Smooth muscle cell (in vitro differentiated cells): ENCODE data around the gene MAP4K3. TPM values are rescaled to one million over a fixed set of nuclear protein-coding genes. Genes with fewer than 3 reads are reported as not detected.
A peak's percentile ranks its signal among the peaks of the same experiment; 100 is the strongest.

Experiments used
- DNase-seq: peaks from one replicate; lab custom pipeline; 2025; ENCODE audit not compliant: unreplicated experiment; lab: John Stamatoyannopoulos, UW
- H2AFZ ChIP-seq: fragments of 200-600 bp; sonication (generic); 2 replicates; pipeline ENCODE4 v1.6.0; 2016; ENCODE audit warnings: antibody characterized with exemption, low read depth, mild to moderate bottlenecking
- H3F3A ChIP-seq: fragments of 200-600 bp; sonication (generic); 2 replicates; pipeline ENCODE4 v1.6.0; 2017; ENCODE audit warnings: antibody characterized with exemption, low read depth
- H3K27ac ChIP-seq: fragments of 200-600 bp; sonication (generic); 2 replicates; pipeline ENCODE4 v1.5.1; 2016; ENCODE audit warnings: low read depth, mild to moderate bottlenecking
- H3K27me3 ChIP-seq: fragments of 200-600 bp; sonication (generic); 2 replicates; pipeline ENCODE4 v1.6.1; 2016; ENCODE audit warnings: low read depth, mild to moderate bottlenecking
- H3K36me3 ChIP-seq: fragments of 200-600 bp; sonication (generic); 2 replicates; pipeline ENCODE4 v1.5.1; 2016; ENCODE audit warnings: low read depth
- H3K4me1 ChIP-seq: fragments of 200-600 bp; sonication (generic); 2 replicates; pipeline ENCODE4 v1.5.1; 2016; ENCODE audit warnings: low read depth
- H3K4me2 ChIP-seq: fragments of 200-600 bp; sonication (generic); 2 replicates; pipeline ENCODE4 v1.6.0; 2016; ENCODE audit warnings: mild to moderate bottlenecking
- H3K4me3 ChIP-seq: fragments of 200-600 bp; sonication (generic); 2 replicates; pipeline ENCODE4 v1.5.1; 2016; ENCODE audit warnings: mild to moderate bottlenecking
- H3K79me2 ChIP-seq: fragments of 200-600 bp; sonication (generic); 2 replicates; pipeline ENCODE4 v1.6.0; 2016; ENCODE audit warnings: low read depth, mild to moderate bottlenecking
- H3K9ac ChIP-seq: fragments of 200-600 bp; sonication (generic); 2 replicates; pipeline ENCODE4 v1.6.0; 2016; ENCODE audit warnings: low read depth
- H3K9me3 ChIP-seq: fragments of 200-600 bp; sonication (generic); replicated peaks from 2 replicates; pipeline ENCODE4 v1.5.1; 2016; ENCODE audit warnings: low read depth
- H4K20me1 ChIP-seq: fragments of 200-600 bp; sonication (generic); 2 replicates; pipeline ENCODE4 v1.6.0; 2016; ENCODE audit warnings: low read depth
- WGBS: methylation state at CpG from one replicate; pipeline ENCODE4 v1.1.7; 2016; ENCODE audit warnings: low lambda C conversion rate; 5-methylcytosine and 5-hydroxymethylcytosine counted together
- polyA plus RNA-seq: library from polyadenylated mRNA; unstranded; fragments of >200 nt; fragmentation: Nextera tagmentation; extraction: Ambion mirVana; gene quantifications from 2 replicates; pipeline ENCODE4 v1.2.1, GENCODE V29; 2016
- total RNA-seq: library from RNA; depleted of rRNA; stranded (reverse); fragments of >200 nt; gene quantifications from 2 replicates; pipeline ENCODE4 v1.2.3, GENCODE V29; 2014
- TF ChIP-seq, protein P1 (sequence below): fragments of 200-600 bp; sonication (generic); IDR thresholded peaks from 2 replicates; pipeline ENCODE4 v1.5.1; 2017; ENCODE audit warnings: borderline replicate concordance, mild to moderate bottlenecking, antibody characterized with exemption; ENCODE audit not compliant: insufficient read depth, poor library complexity, severe bottlenecking

Gene MAP4K3
- total and polyA plus RNA-seq, 2 experiments from 2014 or later, result 21.3 to 70.9 TPM

DNA sequence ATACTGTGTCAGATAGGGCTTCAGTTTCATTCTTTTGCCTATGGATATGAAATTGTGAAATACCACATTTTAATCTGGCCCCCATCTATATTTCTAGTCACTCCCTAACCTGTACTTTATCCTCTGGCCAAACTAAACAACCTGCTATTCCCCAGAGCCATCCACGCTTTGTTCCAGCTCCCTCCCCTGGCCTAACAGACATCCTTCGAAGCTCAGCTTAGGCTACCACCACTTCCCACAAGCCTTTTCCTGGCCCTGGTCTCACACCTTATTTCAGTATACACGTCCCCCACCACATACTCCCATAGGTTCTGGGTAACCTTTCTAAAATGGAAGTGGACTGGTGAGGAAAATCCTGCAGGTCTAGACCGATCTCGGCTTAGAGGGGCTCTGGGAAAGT, 55.4 kb downstream of the MAP4K3 start:
- H3K79me2 ChIP-seq, result peaks cover 88% of the 10 kb centered on the region
- H3K36me3 ChIP-seq, result no peaks in the 10 kb centered on the region
- no peak overlapping the region for H2AFZ ChIP-seq
- peaks cover 25% of the 10 kb centered on the region for H3F3A ChIP-seq
- DNase-seq, result no peak
- H3K27me3 ChIP-seq, result no peaks in the 10 kb centered on the region
- H3K4me1 ChIP-seq, result peaks cover 28% of the 10 kb centered on the region
- H3K4me3 ChIP-seq, result no peak overlapping the region
- H3K9ac ChIP-seq, result peak overlapping the region; percentile 56
- no peaks in the 10 kb centered on the region for H3K9me3 ChIP-seq
- TF ChIP-seq, protein P1, sequence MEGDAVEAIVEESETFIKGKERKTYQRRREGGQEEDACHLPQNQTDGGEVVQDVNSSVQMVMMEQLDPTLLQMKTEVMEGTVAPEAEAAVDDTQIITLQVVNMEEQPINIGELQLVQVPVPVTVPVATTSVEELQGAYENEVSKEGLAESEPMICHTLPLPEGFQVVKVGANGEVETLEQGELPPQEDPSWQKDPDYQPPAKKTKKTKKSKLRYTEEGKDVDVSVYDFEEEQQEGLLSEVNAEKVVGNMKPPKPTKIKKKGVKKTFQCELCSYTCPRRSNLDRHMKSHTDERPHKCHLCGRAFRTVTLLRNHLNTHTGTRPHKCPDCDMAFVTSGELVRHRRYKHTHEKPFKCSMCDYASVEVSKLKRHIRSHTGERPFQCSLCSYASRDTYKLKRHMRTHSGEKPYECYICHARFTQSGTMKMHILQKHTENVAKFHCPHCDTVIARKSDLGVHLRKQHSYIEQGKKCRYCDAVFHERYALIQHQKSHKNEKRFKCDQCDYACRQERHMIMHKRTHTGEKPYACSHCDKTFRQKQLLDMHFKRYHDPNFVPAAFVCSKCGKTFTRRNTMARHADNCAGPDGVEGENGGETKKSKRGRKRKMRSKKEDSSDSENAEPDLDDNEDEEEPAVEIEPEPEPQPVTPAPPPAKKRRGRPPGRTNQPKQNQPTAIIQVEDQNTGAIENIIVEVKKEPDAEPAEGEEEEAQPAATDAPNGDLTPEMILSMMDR, result no peak
- WGBS, result 63% methylated on average over 5 of the region's 5 CpGs
- H3K4me2 ChIP-seq, result no peak overlapping the region
- H4K20me1 ChIP-seq, result no peaks in the 10 kb centered on the region
- H3K27ac ChIP-seq, result peak overlapping the region; percentile 100

DNA sequence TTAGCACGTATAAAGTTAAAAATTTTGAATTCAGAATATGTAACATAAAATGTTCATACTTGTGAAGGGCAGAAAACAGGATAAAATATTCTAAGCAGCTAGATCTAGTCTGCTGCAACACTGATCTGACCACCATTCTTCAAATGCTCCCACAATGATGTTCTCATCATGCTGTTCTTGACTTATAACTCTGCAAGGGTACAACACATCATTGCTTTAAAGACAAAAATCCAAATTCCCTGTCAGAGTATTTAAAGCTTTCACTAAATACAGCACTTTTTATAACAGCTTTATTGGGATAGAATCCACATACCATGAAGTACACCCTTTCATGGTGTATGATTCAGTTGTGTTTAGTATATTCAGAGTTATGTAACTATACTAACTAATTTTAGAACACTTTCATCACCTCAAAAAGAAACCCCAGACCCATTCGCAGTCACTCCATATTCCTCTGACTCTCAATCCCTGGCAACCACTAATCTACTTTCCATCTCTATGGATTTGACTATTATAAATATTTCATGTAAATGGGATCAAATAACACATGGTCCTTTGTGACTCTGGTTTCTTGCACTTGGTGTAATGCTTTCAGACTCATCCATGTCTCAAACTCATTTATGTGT, 56.4 kb downstream of the MAP4K3 start:
- Histone ChIP-seq H3F3A (peaks cover 35% of the 10 kb centered on the region), H3K4me3 (no peak overlapping the region), H3K9ac (peak overlapping the region; percentile 56), H4K20me1 (no peaks in the 10 kb centered on the region), H3K27ac (peak overlapping the region; percentile 100), H3K4me1 (peaks cover 35% of the 10 kb centered on the region), H3K79me2 (peaks cover 88% of the 10 kb centered on the region), H3K9me3 (no peaks in the 10 kb centered on the region), H3K36me3 (peaks cover 4% of the 10 kb centered on the region), H3K27me3 (no peaks in the 10 kb centered on the region), H2AFZ (no peak overlapping the region), H3K4me2 (peak overlapping the region; percentile 52)
- DNase-seq, result no peak
- 40% methylated on average over 2 of the region's 2 CpGs for WGBS
- TF ChIP-seq, protein P1, result no peak

DNA sequence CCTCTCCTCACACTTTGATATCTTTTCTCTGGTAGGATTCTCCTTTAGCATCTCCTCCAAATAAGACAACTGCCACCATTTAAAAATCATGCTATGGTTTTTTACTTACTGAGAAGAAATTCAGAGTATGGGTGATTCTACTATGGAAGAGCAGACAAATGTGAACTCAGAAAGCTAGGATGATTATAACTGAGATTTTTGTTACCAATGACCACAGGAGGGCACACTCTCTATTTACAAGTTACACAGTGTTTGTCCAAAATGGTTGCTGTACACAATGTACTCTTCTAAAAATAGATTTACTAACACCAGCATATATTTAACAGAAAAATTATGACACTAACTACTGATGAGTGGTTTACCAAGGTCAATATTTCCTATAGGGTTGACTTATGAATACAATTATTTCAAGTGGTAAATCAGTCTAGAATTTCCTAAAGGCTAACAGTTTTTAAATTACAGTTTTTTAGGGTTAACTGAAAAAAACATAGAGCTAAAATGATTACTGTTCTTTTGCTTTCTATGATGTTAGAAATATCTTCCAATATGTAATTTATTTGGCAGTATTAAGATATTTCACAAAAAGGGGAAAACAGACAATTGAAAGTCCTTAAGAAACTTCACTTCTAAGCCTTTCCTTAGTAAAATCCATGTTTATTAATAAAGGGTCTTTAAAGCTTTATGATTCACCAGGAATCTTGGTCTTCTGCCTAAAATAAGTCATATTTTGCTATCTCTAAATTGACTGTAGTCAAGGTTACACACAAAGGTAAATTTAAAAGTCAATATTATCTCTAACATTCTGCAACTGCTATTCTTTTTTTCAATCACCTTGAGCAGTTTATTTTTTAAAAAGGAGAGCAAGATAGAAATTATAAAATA, 57.2 kb downstream of the MAP4K3 start:
- H3K27me3 ChIP-seq, result no peaks in the 10 kb centered on the region
- H3K27ac ChIP-seq, result peak overlapping the region; percentile 100
- peak overlapping the region; percentile 56 for H3K9ac ChIP-seq
- H3K79me2 ChIP-seq, result peaks cover 88% of the 10 kb centered on the region
- TF ChIP-seq, protein P1, result peak; percentile 54
- H4K20me1 ChIP-seq, result no peaks in the 10 kb centered on the region
- DNase-seq, result no peak
- H2AFZ ChIP-seq, result no peak overlapping the region
- peak overlapping the region; percentile 52 for H3K4me2 ChIP-seq
- H3K4me1 ChIP-seq, result peaks cover 35% of the 10 kb centered on the region
- H3K36me3 ChIP-seq, result peaks cover 5% of the 10 kb centered on the region
- peaks cover 40% of the 10 kb centered on the region for H3F3A ChIP-seq
- no peak overlapping the region for H3K4me3 ChIP-seq
- no peaks in the 10 kb centered on the region for H3K9me3 ChIP-seq
